HepG2 (cell line): Measurements from ENCODE around the gene PHF21B. TPM values are rescaled to one million over a fixed set of nuclear protein-coding genes. Genes with fewer than 3 reads are reported as not detected.

ENCODE experiments used
- ATAC-seq: fragments of 200-7000 bp; cut with Tn5 transposase; 3 replicates; pipeline ENCODE4 v1.9.1; 2020; ENCODE audit warnings: mild to moderate bottlenecking, moderate library complexity
- BruUV-seq: library from RNA; stranded (reverse); fragments of 400-500 nt; replicated peaks from 2 replicates; lab custom pipeline; 2021; lab: Mats Ljungman, UMichigan
- CTCF ChIA-PET: fragments of 300-600 bp; formaldehyde crosslinking; extraction: SDS; loops from one replicate; lab custom pipeline; 2021; ENCODE audit warnings: low total read pairs, inconsistent platforms, low intra/inter-chr PET ratio; lab: Yijun Ruan, JAX
- POLR2A ChIA-PET: fragments of 350-600 bp; sonication (Branson Sonifier 250); formaldehyde crosslinking; loops from one replicate; lab custom pipeline; 2020; ENCODE audit warnings: antibody characterized with exemption, inconsistent platforms; lab: Yijun Ruan, JAX
- DNase-seq: peaks from one replicate; pipeline ENCODE4 v3.0.0-alpha.2; 2015; ENCODE audit warnings: low spot score
- FAIRE-seq: peaks from 3 replicates; lab custom pipeline; 2011; peaks lifted over from hg19 to GRCh38; lab: Jason Lieb, UNC
- H2AFZ ChIP-seq: one replicate; pipeline ENCODE4 v1.6.1; 2011; ENCODE audit warnings: low read length, inconsistent platforms
- H3K27ac ChIP-seq: fragments of 300-600 bp; 3 replicates; pipeline ENCODE4 v1.8.0; 2011; ENCODE audit warnings: mixed run types, mild to moderate bottlenecking, mixed read lengths, low read length, inconsistent platforms; ENCODE audit not compliant: insufficient read depth; ENCODE audit errors: extremely low read length
- H3K27me3 ChIP-seq, 2 experiments: fragments of 200-600 bp in 1 of 2; 2 replicates in 1 of 2; 3 replicates in 1 of 2; pipeline versions ENCODE4 v1.6.0 to v1.8.0; 2011; ENCODE audit warnings: low read length in 2 of 2, mild to moderate bottlenecking in 2 of 2, moderate library complexity in 2 of 2, inconsistent platforms in 1 of 2; ENCODE audit not compliant: insufficient read depth in 2 of 2, control insufficient read depth in 1 of 2
- H3K36me3 ChIP-seq, 2 experiments: fragments of 200-600 bp in 1 of 2; replicated peaks in 1 of 2; 2 replicates in 1 of 2; 3 replicates in 1 of 2; pipeline versions ENCODE4 v1.5.1 to v1.8.0; 2011; ENCODE audit warnings: low read length in 2 of 2, inconsistent platforms in 1 of 2; ENCODE audit not compliant: insufficient read depth in 2 of 2, control insufficient read depth in 1 of 2
- H3K4me1 ChIP-seq: 2 replicates; pipeline ENCODE4 v1.5.1; 2012; ENCODE audit warnings: low read length, inconsistent platforms; ENCODE audit not compliant: insufficient read depth
- H3K4me2 ChIP-seq: 2 replicates; pipeline ENCODE4 v1.6.0; 2011; ENCODE audit warnings: low read depth, low read length, inconsistent platforms
- H3K4me3 ChIP-seq, 3 experiments: fragments of 200-600 bp in 1 of 3; sonication (generic), shearing (Covaris generic) in 1 of 3; replicated peaks in 1 of 3; 2 replicates each; pipeline ENCODE4 v1.5.1; 2011 to 2016; ENCODE audit warnings: low read length in 3 of 3, inconsistent platforms in 2 of 3, low read depth in 2 of 3, mild to moderate bottlenecking in 2 of 3, control low read depth in 1 of 3, mixed read lengths in 1 of 3; ENCODE audit not compliant: insufficient read depth in 1 of 3
- H3K79me2 ChIP-seq: one replicate; pipeline ENCODE4 v1.6.1; 2011; ENCODE audit warnings: low read length, inconsistent platforms; ENCODE audit not compliant: insufficient read depth
- H3K9ac ChIP-seq: 2 replicates; pipeline ENCODE4 v1.6.0; 2011; ENCODE audit warnings: mild to moderate bottlenecking, low read depth, low read length, inconsistent platforms; ENCODE audit not compliant: insufficient read depth
- H3K9me3 ChIP-seq: 2 replicates; pipeline ENCODE4 v1.5.1; 2012; ENCODE audit warnings: mild to moderate bottlenecking, low read length
- H4K20me1 ChIP-seq: 2 replicates; pipeline ENCODE4 v1.6.0; 2011; ENCODE audit warnings: inconsistent platforms, mild to moderate bottlenecking, low read length, moderate library complexity; ENCODE audit not compliant: insufficient read depth
- CEBPB ChIP-seq: IDR thresholded peaks from 2 replicates; pipeline ENCODE4 v1.6.1; 2011; ENCODE audit warnings: low read depth, low read length, improper control_type of control experiment, borderline replicate concordance
- MIER2 ChIP-seq: IDR thresholded peaks from 2 replicates; pipeline ENCODE4 v1.6.1; 2016; ENCODE audit warnings: missing biosample characterization, missing genetic modification reagents
- MTA3 ChIP-seq: sonication (generic); formaldehyde crosslinking; IDR thresholded peaks from 2 replicates; pipeline ENCODE4 v1.4.0; 2020; ENCODE audit warnings: missing genetic modification reagents
- NFYB ChIP-seq: sonication (generic); formaldehyde crosslinking; IDR thresholded peaks from 2 replicates; pipeline ENCODE4 v1.4.0; 2020; ENCODE audit warnings: missing genetic modification reagents
- TRIM24 ChIP-seq: sonication (generic); formaldehyde crosslinking; IDR thresholded peaks from 2 replicates; pipeline ENCODE4 v1.8.0; 2022; ENCODE audit warnings: mild to moderate bottlenecking, missing genetic modification reagents
- U2AF1 ChIP-seq: fragments of 200-400 bp; formaldehyde crosslinking; optimal IDR thresholded peaks from 2 replicates; pipeline ENCODE3; 2017; ENCODE audit warnings: mild to moderate bottlenecking, low read depth, low read length
- WIZ ChIP-seq: sonication (generic); formaldehyde crosslinking; IDR thresholded peaks from 2 replicates; pipeline ENCODE4 v1.5.1; 2020; ENCODE audit warnings: mild to moderate bottlenecking, missing genetic modification reagents
- ZFP82 ChIP-seq: sonication (generic); formaldehyde crosslinking; IDR thresholded peaks from 2 replicates; pipeline ENCODE4 v1.5.1; 2020; ENCODE audit warnings: mild to moderate bottlenecking, missing genetic modification reagents, borderline replicate concordance
- ZMYM4 ChIP-seq: sonication (generic); formaldehyde crosslinking; IDR thresholded peaks from 2 replicates; pipeline ENCODE4 v1.8.1; 2023; ENCODE audit warnings: mild to moderate bottlenecking, missing genetic modification reagents
- ZNF382 ChIP-seq: sonication (generic); formaldehyde crosslinking; IDR thresholded peaks from 2 replicates; pipeline ENCODE4 v1.5.0; 2020; ENCODE audit warnings: missing genetic modification reagents, mild to moderate bottlenecking, borderline replicate concordance
- ZNF451 ChIP-seq: sonication (generic); formaldehyde crosslinking; IDR thresholded peaks from 2 replicates; pipeline ENCODE4 v1.5.0; 2020; ENCODE audit warnings: mild to moderate bottlenecking, missing genetic modification reagents
- ZNF496 ChIP-seq: sonication (generic); formaldehyde crosslinking; IDR thresholded peaks from 2 replicates; pipeline ENCODE4 v1.8.1; 2023; ENCODE audit warnings: mild to moderate bottlenecking, moderate library complexity, missing genetic modification reagents; ENCODE audit not compliant: insufficient replicate concordance
- ZNF589 ChIP-seq: sonication (generic); formaldehyde crosslinking; conservative IDR thresholded peaks from 2 replicates; pipeline ENCODE4 v1.8.0; 2022; ENCODE audit warnings: mild to moderate bottlenecking, moderate library complexity, missing genetic modification reagents
- ZNF615 ChIP-seq: sonication (generic); formaldehyde crosslinking; IDR thresholded peaks from 2 replicates; pipeline ENCODE4 v1.5.0; 2020; ENCODE audit warnings: mild to moderate bottlenecking, missing genetic modification reagents, borderline replicate concordance
- ZNF713 ChIP-seq: sonication (generic); formaldehyde crosslinking; IDR thresholded peaks from 2 replicates; pipeline ENCODE4 v1.4.0; 2020; ENCODE audit warnings: mild to moderate bottlenecking, missing genetic modification reagents
- WGBS: methylation state at CpG from one replicate; pipeline ENCODE4 v1.1.6; 2017; ENCODE audit warnings: low lambda C conversion rate; 5-methylcytosine and 5-hydroxymethylcytosine counted together
- in situ Hi-C: cut with HindIII; loops from 2 replicates; pipeline ENCODE4 v1.10.0; 2017; ENCODE audit warnings: low pct_unique_long_range_greater_than_20kb; ENCODE audit not compliant: extremely low pct_ligation_motif_present
- intact Hi-C: fragments of 100-400 bp; cut with micrococcal nuclease; formaldehyde crosslinking; loops from one replicate; pipeline ENCODE4 v1.10.0; 2022; ENCODE audit not compliant: unreplicated experiment
- polyA plus RNA-seq, 8 experiments: library from polyadenylated mRNA; depleted of rRNA in 3 of 8; stranded (reverse) in 7 of 8; unstranded in 1 of 8; fragments of >200 nt; fragmentation: Illumina TruSeq in 4 of 8; extraction: Trizol in 4 of 8; gene quantifications; 2 replicates each; pipeline versions ENCODE4 v1.2.1 to v1.2.3, GENCODE V29; 2011 to 2016; ENCODE audit warnings: low read depth in 4 of 8, missing spikeins in 1 of 8, mixed read lengths in 1 of 8; ENCODE audit not compliant: insufficient read depth in 1 of 8
- total RNA-seq, 5 experiments: library from RNA; depleted of rRNA; stranded (reverse); fragments of >200 nt; fragmentation: Illumina TruSeq; extraction: Trizol; gene quantifications; 2 replicates each; pipeline ENCODE4 v1.2.3, GENCODE V29; 2016; ENCODE audit warnings: low read depth in 1 of 5
- TF ChIP-seq, protein P1 (sequence below): sonication (generic); formaldehyde crosslinking; IDR thresholded peaks from 2 replicates; pipeline ENCODE4 v1.5.0; 2020; ENCODE audit warnings: mild to moderate bottlenecking, missing genetic modification reagents

Gene PHF21B
- total and polyA plus RNA-seq, 2 of the 13 experiments (the other 11 are each of a cell fraction or from before 2014, with no cell fraction given), result not detected

DNA sequence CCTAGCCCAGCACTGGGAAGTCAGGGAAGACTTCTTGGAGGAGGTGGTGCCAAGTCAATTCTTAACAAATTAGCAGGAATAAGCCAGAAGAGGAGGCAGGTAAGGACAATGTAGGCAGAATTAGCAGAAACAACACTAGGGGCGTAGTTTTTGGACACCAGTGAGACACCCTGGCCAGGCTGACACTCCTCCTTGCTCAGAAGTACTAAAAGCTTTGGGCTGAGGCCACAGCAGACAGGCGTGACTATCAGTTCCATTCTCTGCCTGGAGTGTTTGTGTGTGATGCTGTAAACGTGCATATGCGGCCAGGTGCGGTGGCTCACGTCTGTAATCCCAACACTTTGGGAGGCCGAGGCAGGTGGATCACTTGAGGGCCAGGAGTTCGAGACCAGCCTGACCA is 36.0 kb downstream of the PHF21B start:
- Histone ChIP-seq H3K9ac (no peak overlapping the region), H3K4me1 (no peaks in the 10 kb centered on the region)
- no peak for ATAC-seq
- TF ChIP-seq ZNF496 (CRISPR knock-in tag), result no peak
- no peak for TF ChIP-seq ZNF713
- no peak for TF ChIP-seq CEBPB
- no peak for TF ChIP-seq ZNF615 (CRISPR knock-in tag)
- TF ChIP-seq ZNF589, result no peak
- no peak for TF ChIP-seq WIZ (CRISPR knock-in tag)
- no peak for TF ChIP-seq MIER2 (CRISPR knock-in tag)
- TF ChIP-seq ZNF451, result no peak
- TF ChIP-seq, all 625 proteins: peak for 0
- DNase-seq, result no peak
- in situ Hi-C loops, result no loop called here
- Histone ChIP-seq H3K9me3 (no peaks in the 10 kb centered on the region), H3K79me2 (no peaks in the 10 kb centered on the region), H3K4me2 (no peak overlapping the region), H3K4me3 (no peak overlapping the region), H3K36me3 (no peaks in the 10 kb centered on the region), H3K27ac (no peak overlapping the region), H3K27me3 (peaks cover 5 to 26% of the 10 kb centered on the region in 2 experiments; a peak in 2 of 5 replicates), H2AFZ (no peak overlapping the region), H4K20me1 (0 out of 2 replicates have a peak, but pooled peaks cover 6% of the 10 kb centered on the region)
- ChIA-PET CTCF (no interaction called here), POLR2A (no interaction called here)
- BruUV-seq, result no TSS peak
- intact Hi-C loops, result no loop called here
- 4% methylated on average over 7 of the region's 8 CpGs for WGBS
- FAIRE-seq, result no peak

DNA sequence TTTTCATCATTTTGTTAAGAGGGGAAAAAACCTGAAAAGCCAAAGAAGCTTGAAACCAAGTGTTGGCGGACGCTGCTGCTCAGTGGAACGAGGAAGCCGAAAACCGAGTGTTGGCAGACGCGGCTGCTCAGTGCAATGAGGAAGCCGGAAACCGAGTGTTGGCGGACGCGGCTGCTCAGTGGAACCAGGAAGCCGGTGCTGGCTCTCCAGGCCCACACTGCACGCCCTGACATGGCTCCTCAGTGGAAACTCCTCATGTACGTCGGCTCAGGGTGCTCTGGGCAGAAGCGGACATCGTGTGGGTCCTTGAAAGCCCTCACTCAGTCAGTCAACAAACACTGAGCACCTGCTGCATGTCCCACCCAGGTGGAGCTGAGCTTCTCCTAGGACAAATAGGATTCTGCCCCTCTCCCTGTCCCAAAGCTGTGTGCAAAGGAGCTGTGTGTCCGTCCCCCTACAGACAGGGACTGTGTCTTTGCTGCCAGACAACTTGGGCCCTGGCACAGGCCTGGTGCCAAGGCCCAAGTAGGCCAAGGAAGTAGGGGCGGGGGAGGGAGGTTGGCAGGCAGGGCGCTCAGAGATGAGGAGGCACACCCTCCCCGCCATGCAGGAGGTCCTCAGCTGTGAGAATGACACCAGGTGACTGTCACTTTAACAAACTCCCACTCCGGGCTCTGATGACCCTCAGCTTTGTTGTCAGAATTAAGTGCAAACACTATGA is 37.3 kb downstream of the PHF21B start:
- no peak for FAIRE-seq
- WGBS, result 44% methylated on average over 13 of the region's 23 CpGs
- Histone ChIP-seq H3K27ac (no peak overlapping the region), H3K9ac (no peak overlapping the region), H3K27me3 (peaks cover 5 to 27% of the 10 kb centered on the region in 2 experiments; a peak in 3 of 5 replicates), H3K4me3 (no peak overlapping the region), H3K9me3 (no peaks in the 10 kb centered on the region), H3K79me2 (no peaks in the 10 kb centered on the region), H3K36me3 (no peaks in the 10 kb centered on the region), H3K4me2 (no peak overlapping the region), H3K4me1 (no peaks in the 10 kb centered on the region), H2AFZ (no peak overlapping the region), H4K20me1 (0 out of 2 replicates have a peak, but pooled peaks cover 6% of the 10 kb centered on the region)
- POLR2A ChIA-PET, result no interaction called here
- CTCF ChIA-PET, result no interaction called here
- no peak for DNase-seq
- intact Hi-C loops, result no loop called here
- no TSS peak for BruUV-seq
- ATAC-seq, result no peak
- in situ Hi-C loops, result no loop called here
- TF ChIP-seq MTA3, result no peak
- TF ChIP-seq NFYB, result no peak
- no peak for TF ChIP-seq ZFP82
- TF ChIP-seq TRIM24 (CRISPR knock-in tag), result no peak
- TF ChIP-seq ZMYM4, result no peak
- TF ChIP-seq, protein P1, sequence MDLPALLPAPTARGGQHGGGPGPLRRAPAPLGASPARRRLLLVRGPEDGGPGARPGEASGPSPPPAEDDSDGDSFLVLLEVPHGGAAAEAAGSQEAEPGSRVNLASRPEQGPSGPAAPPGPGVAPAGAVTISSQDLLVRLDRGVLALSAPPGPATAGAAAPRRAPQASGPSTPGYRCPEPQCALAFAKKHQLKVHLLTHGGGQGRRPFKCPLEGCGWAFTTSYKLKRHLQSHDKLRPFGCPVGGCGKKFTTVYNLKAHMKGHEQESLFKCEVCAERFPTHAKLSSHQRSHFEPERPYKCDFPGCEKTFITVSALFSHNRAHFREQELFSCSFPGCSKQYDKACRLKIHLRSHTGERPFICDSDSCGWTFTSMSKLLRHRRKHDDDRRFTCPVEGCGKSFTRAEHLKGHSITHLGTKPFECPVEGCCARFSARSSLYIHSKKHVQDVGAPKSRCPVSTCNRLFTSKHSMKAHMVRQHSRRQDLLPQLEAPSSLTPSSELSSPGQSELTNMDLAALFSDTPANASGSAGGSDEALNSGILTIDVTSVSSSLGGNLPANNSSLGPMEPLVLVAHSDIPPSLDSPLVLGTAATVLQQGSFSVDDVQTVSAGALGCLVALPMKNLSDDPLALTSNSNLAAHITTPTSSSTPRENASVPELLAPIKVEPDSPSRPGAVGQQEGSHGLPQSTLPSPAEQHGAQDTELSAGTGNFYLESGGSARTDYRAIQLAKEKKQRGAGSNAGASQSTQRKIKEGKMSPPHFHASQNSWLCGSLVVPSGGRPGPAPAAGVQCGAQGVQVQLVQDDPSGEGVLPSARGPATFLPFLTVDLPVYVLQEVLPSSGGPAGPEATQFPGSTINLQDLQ (CRISPR knock-in tag), result no peak
- TF ChIP-seq ZNF382 (CRISPR knock-in tag), result no peak
- no peak for TF ChIP-seq U2AF1
